H54 (cell line): Measurements from ENCODE around the gene EFNA5.

Source experiments
- DNase-seq: peaks from one replicate; pipeline ENCODE4 v3.0.0; 2011; ENCODE audit warnings: low spot score, mixed read lengths; ENCODE audit not compliant: insufficient read length
- FAIRE-seq: peaks from 3 replicates; lab custom pipeline; 2011; peaks lifted over from hg19 to GRCh38; lab: Jason Lieb, UNC
- POLR2A ChIP-seq: IDR thresholded peaks from 2 replicates; pipeline ENCODE4 v1.6.1; 2011; ENCODE audit warnings: low read depth, mild to moderate bottlenecking, low read length

Gene EFNA5

GRCh38 chr5:107426872-107427271 lies 243.9 kb downstream of the EFNA5 start:
- TF ChIP-seq POLR2A = no peak
- DNase-seq = no peak
- FAIRE-seq = no peak

- no peak for TF ChIP-seq POLR2A
- no peak for DNase-seq
- FAIRE-seq = no peak
Measured at GRCh38 chr5:107426209-107426608, 244.5 kb downstream of the EFNA5 start.

GRCh38 chr5:107425541-107426031 lies 245.2 kb downstream of the EFNA5 start:
- TF ChIP-seq POLR2A = no peak
- FAIRE-seq (peak; percentile 98), DNase-seq (peak; percentile 24)

GRCh38 chr5:107424491-107424890 lies 246.2 kb downstream of the EFNA5 start:
- DNase-seq = no peak
- TF ChIP-seq POLR2A = no peak
- FAIRE-seq = peak; percentile 60

GRCh38 chr5:107422494-107422893 lies 248.2 kb downstream of the EFNA5 start:
- FAIRE-seq (peak; percentile 61), DNase-seq (no peak)
- no peak for TF ChIP-seq POLR2A

GRCh38 chr5:107419498-107419897 lies 251.2 kb downstream of the EFNA5 start:
- FAIRE-seq = no peak
- DNase-seq = no peak
- TF ChIP-seq POLR2A = no peak

- FAIRE-seq = no peak
- no peak for DNase-seq
- TF ChIP-seq POLR2A = no peak
Measured at GRCh38 chr5:107418902-107419301, 251.8 kb downstream of the EFNA5 start.

GRCh38 chr5:107418071-107418470 lies 252.7 kb downstream of the EFNA5 start:
- TF ChIP-seq POLR2A = no peak
- peak; percentile 53 for FAIRE-seq
- no peak for DNase-seq

- TF ChIP-seq POLR2A = no peak
- FAIRE-seq (no peak), DNase-seq (no peak)
Measured at GRCh38 chr5:107415762-107416161, 255.0 kb downstream of the EFNA5 start.

GRCh38 chr5:107414802-107415201 lies 255.9 kb downstream of the EFNA5 start:
- FAIRE-seq (no peak), DNase-seq (no peak)
- no peak for TF ChIP-seq POLR2A

- TF ChIP-seq POLR2A = no peak
Measured at GRCh38 chr5:107413754-107414153, 257.0 kb downstream of the EFNA5 start.

GRCh38 chr5:107408564-107408963 lies 262.2 kb downstream of the EFNA5 start:
- FAIRE-seq = no peak
- TF ChIP-seq POLR2A = no peak
- DNase-seq = no peak

More at GRCh38 chr5:107413754-107414153, 257.0 kb downstream of the EFNA5 start:
- DNase-seq = no peak
- no peak for FAIRE-seq

GRCh38 chr5:107407713-107408298 lies 262.9 kb downstream of the EFNA5 start:
- no peak for DNase-seq
- FAIRE-seq = no peak
- no peak for TF ChIP-seq POLR2A

GRCh38 chr5:107404595-107405374 lies 266.0 kb downstream of the EFNA5 start:
- FAIRE-seq = no peak
- TF ChIP-seq POLR2A = no peak
- no peak for DNase-seq

- FAIRE-seq (no peak), DNase-seq (no peak)
- no peak for TF ChIP-seq POLR2A
Measured at GRCh38 chr5:107403228-107403953, 267.3 kb downstream of the EFNA5 start.
